HG03457 (cell line): ENCODE measurements around the gene IL18BP.

Experiments
- ATAC-seq: cut with Tn5 transposase; IDR thresholded peaks from one replicate; pipeline ENCODE4 v1.9.1; 2021; ENCODE audit warnings: moderate number of reproducible peaks; ENCODE audit not compliant: unreplicated experiment

The IL18BP gene

GRCh38 chr11:72010529-72011233 is 12.0 kb downstream of the IL18BP start:
- no peak for ATAC-seq

- ATAC-seq: no peak
These were observed 13.5 kb downstream of the IL18BP start for GRCh38 chr11:72012091-72012630.

- ATAC-seq: no peak
These were observed 14.4 kb downstream of the IL18BP start for GRCh38 chr11:72012897-72013721.

- ATAC-seq: no peak
These were observed 15.3 kb downstream of the IL18BP start for GRCh38 chr11:72013765-72014711.

- ATAC-seq: no peak
These were observed 16.1 kb downstream of the IL18BP start for GRCh38 chr11:72014761-72015320.

GRCh38 chr11:72015511-72016061 is 16.9 kb downstream of the IL18BP start:
- ATAC-seq: no peak

GRCh38 chr11:72018171-72018570 is 19.5 kb downstream of the IL18BP start:
- ATAC-seq: no peak

GRCh38 chr11:72023335-72023734 is 24.6 kb downstream of the IL18BP start:
- ATAC-seq: no peak

- no peak for ATAC-seq
These were observed 25.5 kb downstream of the IL18BP start for GRCh38 chr11:72024069-72024754.

GRCh38 chr11:72026090-72026489 is 27.4 kb downstream of the IL18BP start:
- no peak for ATAC-seq

GRCh38 chr11:72030472-72031045 is 31.9 kb downstream of the IL18BP start:
- ATAC-seq: no peak

GRCh38 chr11:72036687-72037086 is 38.0 kb downstream of the IL18BP start:
- no peak for ATAC-seq

GRCh38 chr11:72037554-72038311 is 39.0 kb downstream of the IL18BP start:
- no peak for ATAC-seq

- no peak for ATAC-seq
These were observed 39.8 kb downstream of the IL18BP start for GRCh38 chr11:72038491-72038890.

GRCh38 chr11:72039031-72039855 is 40.5 kb downstream of the IL18BP start:
- ATAC-seq: no peak

GRCh38 chr11:72039856-72040401 is 41.2 kb downstream of the IL18BP start:
- no peak for ATAC-seq
